Measurements from ENCODE around the gene EIF4G3. TPM values are rescaled to one million over a fixed set of nuclear protein-coding genes. Genes with fewer than 3 reads are reported as not detected.

The EIF4G3 gene
- total RNA-seq, 1 experiment from 2014 or later, result 87.6 TPM

DNA sequence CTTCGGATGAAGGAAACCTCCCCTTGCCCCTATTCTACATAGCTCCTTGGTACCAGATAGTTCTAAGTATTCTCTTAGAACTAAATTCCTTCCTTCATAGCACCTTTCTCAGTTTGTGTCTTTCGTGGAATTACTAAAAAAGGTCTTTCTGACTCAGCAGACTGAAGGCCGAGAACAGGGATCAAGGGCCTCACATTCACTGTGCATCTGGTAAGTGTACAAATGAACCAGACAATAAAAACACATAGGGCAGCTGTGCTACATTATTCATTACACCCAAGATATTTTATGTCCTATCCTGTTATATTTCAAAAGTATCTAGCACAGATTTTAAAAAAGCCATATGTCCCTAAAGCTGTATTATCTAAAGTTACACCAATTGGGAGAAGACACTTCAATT, 326.7 kb downstream of the EIF4G3 start:
- Mint-ChIP-seq H3K36me3 (ENCODE audit: insufficient read depth, unreplicated experiment) (peaks cover 74% of the 10 kb centered on the region), H3K4me3 (ENCODE audit: unreplicated experiment) (no peak overlapping the region), H3K27me3 (ENCODE audit: insufficient read depth, unreplicated experiment) (no peaks in the 10 kb centered on the region), H3K27ac (ENCODE audit: low read depth, unreplicated experiment) (no peak overlapping the region), H3K9me3 (ENCODE audit: unreplicated experiment) (no peaks in the 10 kb centered on the region), H3K4me1 (ENCODE audit: insufficient read depth, unreplicated experiment) (peaks cover 18% of the 10 kb centered on the region)
- no TSS peak for BruUV-seq (replicated peaks)
- intact Hi-C loops (cut with micrococcal nuclease), result no loop called here
- TF ChIP-seq, protein P1, sequence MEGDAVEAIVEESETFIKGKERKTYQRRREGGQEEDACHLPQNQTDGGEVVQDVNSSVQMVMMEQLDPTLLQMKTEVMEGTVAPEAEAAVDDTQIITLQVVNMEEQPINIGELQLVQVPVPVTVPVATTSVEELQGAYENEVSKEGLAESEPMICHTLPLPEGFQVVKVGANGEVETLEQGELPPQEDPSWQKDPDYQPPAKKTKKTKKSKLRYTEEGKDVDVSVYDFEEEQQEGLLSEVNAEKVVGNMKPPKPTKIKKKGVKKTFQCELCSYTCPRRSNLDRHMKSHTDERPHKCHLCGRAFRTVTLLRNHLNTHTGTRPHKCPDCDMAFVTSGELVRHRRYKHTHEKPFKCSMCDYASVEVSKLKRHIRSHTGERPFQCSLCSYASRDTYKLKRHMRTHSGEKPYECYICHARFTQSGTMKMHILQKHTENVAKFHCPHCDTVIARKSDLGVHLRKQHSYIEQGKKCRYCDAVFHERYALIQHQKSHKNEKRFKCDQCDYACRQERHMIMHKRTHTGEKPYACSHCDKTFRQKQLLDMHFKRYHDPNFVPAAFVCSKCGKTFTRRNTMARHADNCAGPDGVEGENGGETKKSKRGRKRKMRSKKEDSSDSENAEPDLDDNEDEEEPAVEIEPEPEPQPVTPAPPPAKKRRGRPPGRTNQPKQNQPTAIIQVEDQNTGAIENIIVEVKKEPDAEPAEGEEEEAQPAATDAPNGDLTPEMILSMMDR (IDR thresholded peaks at IDR 0.05; ENCODE audit: unreplicated experiment), result no peak
- no peak for DNase-seq (ENCODE audit: unreplicated experiment)
- ChIA-PET CTCF (no interaction called here), POLR2A (interaction anchor here (1.2 to 1.3 kb wide), 2 partner anchors 18 to 62 kb away, joined by 3 to 4 read pairs; no protein-coding TSS in a partner anchor)

DNA sequence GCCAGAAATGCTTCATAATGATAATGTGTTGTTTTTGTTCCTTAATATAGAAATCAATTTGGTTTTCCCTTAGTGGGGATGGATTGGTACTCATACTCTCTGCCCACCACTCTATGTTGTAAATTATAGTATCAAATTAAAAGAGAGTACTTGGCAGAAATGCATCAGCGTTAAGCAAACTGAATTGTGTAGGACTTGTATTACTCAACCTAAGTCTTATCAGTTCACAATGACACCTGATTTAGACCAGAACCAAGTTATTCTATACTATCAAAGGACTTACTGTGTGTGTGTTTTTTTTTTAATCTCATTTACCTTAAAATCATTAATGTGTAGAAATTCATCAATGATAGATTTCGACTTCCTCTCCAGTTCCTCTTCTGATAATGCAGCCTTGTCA, 327.6 kb downstream of the EIF4G3 start:
- intact Hi-C loops (cut with micrococcal nuclease), result loop anchor here (10.0 kb wide), 1 partner anchor 154 kb away; no protein-coding TSS in a partner anchor
- BruUV-seq (replicated peaks), result no TSS peak
- ChIA-PET POLR2A (interaction anchor here (0.7 to 1.3 kb wide), 2 partner anchors 35 to 61 kb away, joined by 3 to 4 read pairs; no protein-coding TSS in a partner anchor), CTCF (no interaction called here)
- Mint-ChIP-seq H3K27ac (ENCODE audit: low read depth, unreplicated experiment) (peak overlapping the region; percentile 10), H3K4me1 (ENCODE audit: insufficient read depth, unreplicated experiment) (peaks cover 18% of the 10 kb centered on the region), H3K4me3 (ENCODE audit: unreplicated experiment) (no peak overlapping the region), H3K36me3 (ENCODE audit: insufficient read depth, unreplicated experiment) (peaks cover 73% of the 10 kb centered on the region), H3K9me3 (ENCODE audit: unreplicated experiment) (no peaks in the 10 kb centered on the region), H3K27me3 (ENCODE audit: insufficient read depth, unreplicated experiment) (no peaks in the 10 kb centered on the region)
- TF ChIP-seq, protein P1 (IDR thresholded peaks at IDR 0.05; ENCODE audit: unreplicated experiment), result no peak
- no peak for DNase-seq (ENCODE audit: unreplicated experiment)

DNA sequence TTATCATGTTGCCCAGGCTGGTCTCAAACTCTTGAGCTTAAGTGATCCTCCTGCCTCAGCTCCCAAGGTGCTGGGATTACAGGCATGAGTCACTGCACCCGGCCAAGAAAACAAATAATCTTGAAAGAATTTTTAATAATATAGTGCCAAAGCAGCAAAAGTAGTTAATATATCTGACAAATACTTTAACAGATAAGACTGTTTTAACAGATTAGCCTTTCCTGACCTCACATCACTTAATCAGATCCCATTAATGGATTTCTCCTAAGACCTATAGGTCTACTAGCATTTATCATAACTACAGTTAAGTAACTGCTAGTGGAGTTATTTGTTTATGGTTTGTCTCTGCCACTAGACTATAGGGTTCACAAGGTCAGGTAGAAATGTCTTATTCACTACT, 328.5 kb downstream of the EIF4G3 start:
- POLR2A ChIA-PET, result interaction anchor here (0.6 to 0.7 kb wide), 2 partner anchors 35 to 363 kb away, joined by 3 to 5 read pairs; no protein-coding TSS in a partner anchor
- CTCF ChIA-PET, result interaction anchor here (0.6 to 0.8 kb wide), 2 partner anchors 36 to 151 kb away, joined by 3 to 4 read pairs; no protein-coding TSS in a partner anchor
- intact Hi-C loops (cut with micrococcal nuclease), result loop anchor here (10.0 kb wide), 1 partner anchor 153 kb away; no protein-coding TSS in a partner anchor
- Mint-ChIP-seq H3K27ac (ENCODE audit: low read depth, unreplicated experiment) (peak overlapping the region; percentile 10), H3K9me3 (ENCODE audit: unreplicated experiment) (no peaks in the 10 kb centered on the region), H3K27me3 (ENCODE audit: insufficient read depth, unreplicated experiment) (no peaks in the 10 kb centered on the region), H3K4me1 (ENCODE audit: insufficient read depth, unreplicated experiment) (peaks cover 18% of the 10 kb centered on the region), H3K36me3 (ENCODE audit: insufficient read depth, unreplicated experiment) (peaks cover 64% of the 10 kb centered on the region), H3K4me3 (ENCODE audit: unreplicated experiment) (peak overlapping the region; percentile 2)
- BruUV-seq (replicated peaks), result no TSS peak
- peak; percentile 47 for DNase-seq (ENCODE audit: unreplicated experiment)
- TF ChIP-seq, protein P1 (IDR thresholded peaks at IDR 0.05; ENCODE audit: unreplicated experiment), result no peak

DNA sequence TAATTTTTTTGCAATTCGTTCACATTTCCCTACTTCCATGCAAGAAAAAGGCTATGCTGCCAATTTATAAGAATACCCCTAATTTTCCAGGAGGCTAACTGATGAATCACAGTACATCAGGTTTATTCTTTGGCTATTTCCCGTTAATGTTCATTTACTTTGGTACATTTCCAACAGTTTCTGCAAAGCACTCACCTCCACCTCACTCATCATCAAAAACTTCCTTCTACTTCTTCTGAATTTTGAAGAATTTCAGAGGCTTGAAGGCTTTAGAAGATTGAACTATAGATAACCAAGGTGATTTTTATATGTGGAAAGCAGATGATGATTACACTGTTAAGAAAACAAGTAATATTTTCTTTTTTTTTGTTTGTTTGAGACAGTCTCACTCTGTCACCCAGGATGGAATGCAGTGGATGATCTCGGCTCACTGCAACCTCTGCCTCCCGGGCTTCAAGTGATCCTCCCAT, 329.1 kb downstream of the EIF4G3 start:
- peak; percentile 71 for DNase-seq (ENCODE audit: unreplicated experiment)
- no peaks in the 10 kb centered on the region for H3K9me3 Mint-ChIP-seq (ENCODE audit: unreplicated experiment)
- ChIA-PET CTCF (interaction anchor here (0.6 to 0.8 kb wide), 2 partner anchors 36 to 151 kb away, joined by 3 to 4 read pairs; no protein-coding TSS in a partner anchor), POLR2A (interaction anchor here (0.6 to 0.7 kb wide), 2 partner anchors 36 to 364 kb away, joined by 3 to 5 read pairs; no protein-coding TSS in a partner anchor)
- peaks cover 18% of the 10 kb centered on the region for H3K4me1 Mint-ChIP-seq (ENCODE audit: insufficient read depth, unreplicated experiment)
- H3K27me3 Mint-ChIP-seq (ENCODE audit: insufficient read depth, unreplicated experiment), result no peaks in the 10 kb centered on the region
- intact Hi-C loops (cut with micrococcal nuclease), result loop anchor here (10.0 kb wide), 1 partner anchor 153 kb away; no protein-coding TSS in a partner anchor
- H3K27ac Mint-ChIP-seq (ENCODE audit: low read depth, unreplicated experiment), result peak overlapping the region; percentile 10
- H3K36me3 Mint-ChIP-seq (ENCODE audit: insufficient read depth, unreplicated experiment), result peaks cover 62% of the 10 kb centered on the region
- BruUV-seq (replicated peaks), result no TSS peak
- peak overlapping the region; percentile 2 for H3K4me3 Mint-ChIP-seq (ENCODE audit: unreplicated experiment)
- TF ChIP-seq, protein P1 (IDR thresholded peaks at IDR 0.05; ENCODE audit: unreplicated experiment), result no peak

All from MCF 10A (cell line).